LNCAP (cell line): Measurements from ENCODE around the gene RAD51AP2.

ENCODE experiments used
- TF ChIP-seq, protein P1 (sequence below): fragments of 450-650 bp; IDR thresholded peaks from 2 replicates; pipeline ENCODE4 v1.5.1; 2017; ENCODE audit warnings: mild to moderate bottlenecking

Gene RAD51AP2

DNA sequence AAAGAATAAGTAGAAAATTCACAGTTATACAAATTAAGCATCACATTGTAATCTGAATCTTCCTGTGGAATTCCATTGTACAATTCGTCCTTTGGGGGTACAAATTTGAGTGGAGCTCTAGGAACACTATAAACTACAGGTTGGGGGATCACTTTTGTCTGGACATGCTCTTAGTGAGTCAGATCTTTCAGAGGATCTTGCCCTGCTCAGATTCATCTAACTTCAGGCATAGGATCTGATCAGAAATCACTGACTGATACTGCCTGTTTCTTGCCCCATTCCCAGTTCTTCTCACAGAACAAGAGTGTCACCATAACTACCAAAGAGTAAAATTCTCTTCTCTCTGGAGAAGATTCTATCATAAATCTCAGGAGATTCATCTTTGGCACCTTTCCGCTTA, 11.5 kb upstream of the RAD51AP2 start:
- TF ChIP-seq, protein P1, sequence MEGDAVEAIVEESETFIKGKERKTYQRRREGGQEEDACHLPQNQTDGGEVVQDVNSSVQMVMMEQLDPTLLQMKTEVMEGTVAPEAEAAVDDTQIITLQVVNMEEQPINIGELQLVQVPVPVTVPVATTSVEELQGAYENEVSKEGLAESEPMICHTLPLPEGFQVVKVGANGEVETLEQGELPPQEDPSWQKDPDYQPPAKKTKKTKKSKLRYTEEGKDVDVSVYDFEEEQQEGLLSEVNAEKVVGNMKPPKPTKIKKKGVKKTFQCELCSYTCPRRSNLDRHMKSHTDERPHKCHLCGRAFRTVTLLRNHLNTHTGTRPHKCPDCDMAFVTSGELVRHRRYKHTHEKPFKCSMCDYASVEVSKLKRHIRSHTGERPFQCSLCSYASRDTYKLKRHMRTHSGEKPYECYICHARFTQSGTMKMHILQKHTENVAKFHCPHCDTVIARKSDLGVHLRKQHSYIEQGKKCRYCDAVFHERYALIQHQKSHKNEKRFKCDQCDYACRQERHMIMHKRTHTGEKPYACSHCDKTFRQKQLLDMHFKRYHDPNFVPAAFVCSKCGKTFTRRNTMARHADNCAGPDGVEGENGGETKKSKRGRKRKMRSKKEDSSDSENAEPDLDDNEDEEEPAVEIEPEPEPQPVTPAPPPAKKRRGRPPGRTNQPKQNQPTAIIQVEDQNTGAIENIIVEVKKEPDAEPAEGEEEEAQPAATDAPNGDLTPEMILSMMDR: no peak

DNA sequence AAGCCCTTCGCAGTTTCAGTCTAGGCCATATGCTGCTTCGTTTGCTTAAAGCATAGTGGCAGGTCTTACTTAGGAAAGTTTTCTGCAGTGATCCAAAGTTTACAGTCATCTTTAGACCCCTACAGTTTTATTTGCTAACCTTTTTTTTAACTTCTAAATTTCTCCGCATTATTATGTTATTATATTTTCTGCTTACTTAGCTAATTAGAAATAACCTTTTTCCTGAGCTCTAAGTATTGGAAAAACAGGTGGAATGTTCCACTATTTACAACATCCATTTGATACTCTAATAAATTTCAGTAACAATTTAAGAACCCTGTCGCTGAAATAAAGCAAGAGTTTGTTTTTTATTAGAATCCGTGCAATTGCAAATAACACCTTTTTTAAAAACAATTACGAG, 4.1 kb upstream of the RAD51AP2 start:
- TF ChIP-seq, protein P1: no peak

DNA sequence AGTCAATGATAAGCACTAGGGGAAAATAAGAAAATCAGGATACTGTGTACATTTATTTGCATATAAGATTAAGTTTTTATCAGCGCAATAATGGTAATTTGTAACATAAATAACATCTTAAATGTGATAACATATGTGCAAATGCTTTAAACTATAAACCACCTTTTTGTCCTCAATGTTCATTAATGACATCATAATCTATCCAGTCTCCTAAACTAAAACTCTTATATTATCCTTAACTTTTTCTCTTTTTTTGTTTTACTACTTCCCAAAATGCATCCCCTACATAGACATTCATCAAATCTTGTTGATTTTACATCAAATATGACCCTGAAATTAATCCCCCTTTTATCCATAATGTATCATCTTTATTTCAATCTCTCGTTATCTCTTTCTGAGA, 3.4 kb upstream of the RAD51AP2 start:
- TF ChIP-seq, protein P1: no peak

DNA sequence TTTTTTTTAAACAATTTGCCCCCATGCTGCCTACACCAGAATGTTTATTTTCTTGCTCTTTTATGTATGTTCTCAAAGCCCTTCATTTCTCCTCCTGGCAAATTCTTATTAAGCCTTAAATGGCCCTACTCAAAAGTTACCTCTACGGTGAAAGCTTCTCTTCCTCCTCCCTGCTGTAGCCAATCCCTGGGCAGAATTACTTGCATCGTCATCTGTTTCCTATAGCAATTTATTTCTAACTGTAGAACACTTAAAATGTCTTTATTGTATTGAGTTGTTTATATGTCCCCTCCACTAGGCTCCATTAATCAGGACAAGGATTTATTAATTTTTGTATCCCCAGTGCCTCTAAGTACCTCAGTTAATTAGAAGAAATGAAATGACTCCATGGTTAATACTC, 2.5 kb upstream of the RAD51AP2 start:
- TF ChIP-seq, protein P1: no peak

DNA sequence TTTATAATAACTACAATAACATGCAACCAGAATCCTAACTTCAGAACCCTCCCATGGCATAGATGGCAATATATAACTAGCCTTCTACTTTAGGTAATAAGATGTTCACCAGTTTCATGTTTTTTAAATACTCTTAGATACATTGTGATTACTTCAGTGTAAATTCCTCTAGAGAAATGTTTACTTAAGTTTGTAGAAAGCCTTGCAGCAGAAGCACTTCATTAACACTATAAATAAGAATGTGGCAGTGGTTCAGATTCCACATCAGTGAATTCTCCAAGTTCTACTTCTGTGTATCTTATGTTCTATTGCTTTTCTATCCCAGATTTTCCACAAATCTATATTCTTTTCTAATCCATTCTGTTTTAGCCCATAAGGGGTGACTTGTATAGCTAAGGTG, 1.2 kb upstream of the RAD51AP2 start:
- TF ChIP-seq, protein P1: no peak

DNA sequence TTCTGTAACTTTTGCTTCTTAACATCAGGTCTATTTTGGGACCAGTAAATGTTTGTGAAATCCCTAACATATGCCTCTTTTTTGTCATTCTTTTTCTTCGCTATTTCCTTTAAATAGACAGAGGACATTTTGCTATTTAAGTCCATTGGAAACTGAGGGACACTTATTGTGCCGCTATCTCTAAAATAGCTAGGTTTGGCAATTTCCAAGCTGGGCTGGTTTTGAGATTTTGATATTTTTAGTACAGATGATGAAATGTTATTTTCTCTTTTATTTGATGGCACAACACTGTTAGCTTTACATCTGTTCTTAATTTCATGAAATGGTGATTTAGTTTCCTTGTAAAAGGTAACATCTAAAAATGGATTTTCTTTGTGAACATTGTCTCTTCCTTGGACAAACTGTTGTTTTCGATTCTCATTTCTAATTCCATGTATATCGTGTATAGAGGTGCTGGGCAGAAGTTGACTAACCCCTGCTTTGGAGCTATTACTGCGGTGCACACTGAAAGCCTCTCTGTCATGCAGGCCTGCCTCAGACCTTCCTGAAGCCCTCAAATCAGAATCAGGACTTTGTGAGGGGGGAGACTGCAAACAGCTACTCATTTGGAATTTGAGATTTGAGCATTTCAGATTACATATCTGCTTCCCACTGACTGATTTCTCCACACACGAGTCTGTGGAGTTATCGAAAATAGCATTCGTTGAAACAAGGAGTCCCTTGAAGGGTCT, 594 bp downstream of the RAD51AP2 start:
- TF ChIP-seq, protein P1: no peak

DNA sequence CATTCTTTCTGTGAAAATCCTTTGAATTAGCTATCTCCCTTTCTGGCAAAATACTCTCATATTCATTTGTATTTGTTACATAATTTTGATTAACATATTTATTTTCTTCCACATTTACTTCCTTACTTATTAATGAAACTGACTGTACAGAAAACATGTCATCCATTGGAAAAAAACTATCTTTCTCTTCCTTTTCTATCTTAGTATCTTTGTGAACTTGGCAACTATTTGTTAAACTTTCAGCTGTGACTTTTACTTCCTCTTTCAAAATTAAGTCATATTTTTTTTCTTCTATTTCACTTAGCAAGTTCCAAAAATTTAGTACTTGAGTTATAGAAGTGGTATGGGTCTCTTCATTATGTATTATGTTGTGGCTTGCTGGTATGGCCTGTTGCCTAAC, 2.6 kb downstream of the RAD51AP2 start:
- TF ChIP-seq, protein P1: no peak
